Left ventricle myocardium inferior (tissue), 1 donor: Measurements from ENCODE around the gene ZNF557. TPM values are rescaled to one million over a fixed set of nuclear protein-coding genes. Genes with fewer than 3 reads are reported as not detected.

Source experiments
- DNase-seq: peaks from one replicate; pipeline ENCODE4 v3.0.0-alpha.2; 2020
- H3K27ac ChIP-seq: fragments of 200-600 bp; replicated peaks from 2 replicates; pipeline ENCODE4 v1.8.0; 2021
- H3K27me3 ChIP-seq: fragments of 200-600 bp; 2 replicates; pipeline ENCODE4 v1.8.0; 2021; ENCODE audit warnings: low read depth
- H3K36me3 ChIP-seq: fragments of 200-600 bp; 2 replicates; pipeline ENCODE4 v1.8.0; 2021
- H3K4me1 ChIP-seq: fragments of 200-600 bp; 2 replicates; pipeline ENCODE4 v1.8.0; 2021
- H3K4me3 ChIP-seq: fragments of 200-600 bp; 2 replicates; pipeline ENCODE4 v1.8.0; 2021; ENCODE audit warnings: mild to moderate bottlenecking, moderate library complexity
- H3K9me3 ChIP-seq: fragments of 200-600 bp; replicated peaks from 2 replicates; pipeline ENCODE4 v1.8.0; 2021
- intact Hi-C: fragments of 100-400 bp; cut with micrococcal nuclease; formaldehyde crosslinking; loops from one replicate; pipeline ENCODE4 v1.11.0; 2022
- total RNA-seq: library from RNA; stranded (reverse); fragmentation: NEBNext Ultra II Directional; extraction: Animal tissue kit (Norgen Biotek cat#: 25700); gene quantifications from one replicate; pipeline ENCODE4 v1.2.1, GENCODE V29; 2021
- TF ChIP-seq, protein P1 (sequence below): fragments of 200-600 bp; IDR thresholded peaks from 2 replicates; pipeline ENCODE4 v1.8.0; 2021; ENCODE audit warnings: antibody characterized with exemption, mild to moderate bottlenecking, borderline replicate concordance
- donor health status: DM: no; HTN: yes; CAD: no; lungs with severe emphysema.

The ZNF557 gene
- total RNA-seq, 1 donor from 2014 or later: 3.5 TPM

DNA sequence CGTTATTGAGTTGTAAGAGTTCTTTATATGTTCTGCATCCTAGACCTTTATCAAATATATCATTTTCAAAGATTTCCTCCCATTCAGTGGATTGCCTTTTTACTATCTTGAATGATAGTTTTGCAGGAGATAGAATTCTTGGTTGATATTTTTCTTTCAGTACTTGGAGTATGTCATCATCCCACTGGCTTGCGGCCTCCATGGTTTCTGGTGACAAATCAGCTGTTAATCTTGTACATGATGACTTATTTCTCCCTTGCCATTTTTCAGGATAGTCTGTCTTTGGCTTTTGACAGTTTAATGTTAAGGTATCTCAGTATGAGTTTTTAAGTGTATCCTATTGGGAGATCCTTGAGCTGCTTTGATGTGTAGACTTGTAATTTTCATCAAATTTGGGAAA is 8.5 kb downstream of the ZNF557 start:
- Histone ChIP-seq H3K36me3 (peaks cover 99% of the 10 kb centered on the region), H3K27me3 (no peaks in the 10 kb centered on the region), H3K27ac (no peak overlapping the region), H3K4me1 (no peaks in the 10 kb centered on the region), H3K4me3 (no peak overlapping the region), H3K9me3 (peaks cover 80% of the 10 kb centered on the region)
- intact Hi-C loops: no loop called here
- no peak for DNase-seq
- TF ChIP-seq, protein P1, sequence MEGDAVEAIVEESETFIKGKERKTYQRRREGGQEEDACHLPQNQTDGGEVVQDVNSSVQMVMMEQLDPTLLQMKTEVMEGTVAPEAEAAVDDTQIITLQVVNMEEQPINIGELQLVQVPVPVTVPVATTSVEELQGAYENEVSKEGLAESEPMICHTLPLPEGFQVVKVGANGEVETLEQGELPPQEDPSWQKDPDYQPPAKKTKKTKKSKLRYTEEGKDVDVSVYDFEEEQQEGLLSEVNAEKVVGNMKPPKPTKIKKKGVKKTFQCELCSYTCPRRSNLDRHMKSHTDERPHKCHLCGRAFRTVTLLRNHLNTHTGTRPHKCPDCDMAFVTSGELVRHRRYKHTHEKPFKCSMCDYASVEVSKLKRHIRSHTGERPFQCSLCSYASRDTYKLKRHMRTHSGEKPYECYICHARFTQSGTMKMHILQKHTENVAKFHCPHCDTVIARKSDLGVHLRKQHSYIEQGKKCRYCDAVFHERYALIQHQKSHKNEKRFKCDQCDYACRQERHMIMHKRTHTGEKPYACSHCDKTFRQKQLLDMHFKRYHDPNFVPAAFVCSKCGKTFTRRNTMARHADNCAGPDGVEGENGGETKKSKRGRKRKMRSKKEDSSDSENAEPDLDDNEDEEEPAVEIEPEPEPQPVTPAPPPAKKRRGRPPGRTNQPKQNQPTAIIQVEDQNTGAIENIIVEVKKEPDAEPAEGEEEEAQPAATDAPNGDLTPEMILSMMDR: no peak

DNA sequence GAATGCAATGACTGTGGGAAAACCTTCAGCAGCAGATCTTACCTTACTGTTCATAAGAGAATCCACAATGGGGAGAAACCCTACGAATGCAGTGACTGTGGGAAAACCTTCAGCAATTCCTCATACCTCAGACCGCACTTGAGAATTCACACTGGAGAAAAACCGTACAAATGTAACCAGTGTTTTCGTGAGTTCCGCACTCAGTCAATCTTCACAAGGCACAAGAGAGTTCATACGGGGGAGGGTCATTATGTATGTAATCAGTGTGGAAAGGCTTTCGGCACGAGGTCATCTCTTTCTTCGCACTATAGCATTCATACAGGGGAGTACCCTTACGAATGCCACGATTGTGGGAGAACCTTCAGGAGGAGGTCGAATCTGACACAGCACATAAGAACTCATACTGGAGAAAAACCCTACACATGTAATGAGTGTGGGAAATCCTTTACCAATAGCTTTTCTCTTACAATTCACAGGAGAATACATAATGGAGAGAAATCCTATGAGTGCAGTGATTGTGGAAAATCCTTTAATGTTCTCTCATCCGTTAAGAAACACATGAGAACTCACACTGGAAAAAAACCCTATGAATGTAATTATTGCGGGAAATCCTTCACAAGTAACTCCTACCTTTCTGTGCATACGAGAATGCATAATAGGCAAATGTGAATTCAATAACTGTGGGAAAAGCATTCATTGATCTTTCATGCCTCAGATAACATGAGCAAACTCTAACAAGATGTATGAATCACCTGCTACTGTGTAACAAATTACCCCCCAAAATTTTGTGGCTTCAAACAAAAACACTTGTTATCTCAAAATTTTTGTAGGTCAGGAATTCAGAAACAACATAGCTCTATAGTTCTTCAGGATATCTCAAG is 13.8 kb downstream of the ZNF557 start:
- TF ChIP-seq, protein P1: no peak
- no peak for DNase-seq
- Histone ChIP-seq H3K4me1 (no peaks in the 10 kb centered on the region), H3K27me3 (no peaks in the 10 kb centered on the region), H3K9me3 (peaks cover 100% of the 10 kb centered on the region), H3K4me3 (no peak overlapping the region), H3K36me3 (peaks cover 93% of the 10 kb centered on the region), H3K27ac (no peak overlapping the region)
- intact Hi-C loops: no loop called here

DNA sequence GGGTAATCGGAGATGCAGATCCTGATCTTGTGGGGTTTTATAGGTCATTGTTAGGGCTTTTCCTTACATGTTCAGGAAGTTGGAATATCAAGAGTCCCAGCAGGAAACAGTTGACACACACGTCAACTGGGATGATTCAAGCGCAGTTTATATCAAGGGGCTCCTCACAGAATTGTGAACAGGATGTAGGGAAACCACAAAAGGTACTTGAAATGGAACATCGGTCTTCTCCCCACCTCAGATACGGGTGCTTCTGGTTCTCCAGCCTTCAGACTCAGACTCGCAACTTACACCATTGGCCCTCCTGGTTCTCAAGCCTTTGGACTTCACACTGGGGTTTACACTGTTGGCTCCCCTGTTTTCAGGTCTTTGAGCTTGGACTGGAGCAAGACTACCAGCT is 19.5 kb downstream of the ZNF557 start:
- H3K9me3 ChIP-seq: peaks cover 100% of the 10 kb centered on the region
- intact Hi-C loops: no loop called here
- no peaks in the 10 kb centered on the region for H3K4me1 ChIP-seq
- H3K27me3 ChIP-seq: no peaks in the 10 kb centered on the region
- TF ChIP-seq, protein P1: no peak
- no peak overlapping the region for H3K27ac ChIP-seq
- H3K4me3 ChIP-seq: no peak overlapping the region
- H3K36me3 ChIP-seq: peaks cover 77% of the 10 kb centered on the region
- DNase-seq: no peak

DNA sequence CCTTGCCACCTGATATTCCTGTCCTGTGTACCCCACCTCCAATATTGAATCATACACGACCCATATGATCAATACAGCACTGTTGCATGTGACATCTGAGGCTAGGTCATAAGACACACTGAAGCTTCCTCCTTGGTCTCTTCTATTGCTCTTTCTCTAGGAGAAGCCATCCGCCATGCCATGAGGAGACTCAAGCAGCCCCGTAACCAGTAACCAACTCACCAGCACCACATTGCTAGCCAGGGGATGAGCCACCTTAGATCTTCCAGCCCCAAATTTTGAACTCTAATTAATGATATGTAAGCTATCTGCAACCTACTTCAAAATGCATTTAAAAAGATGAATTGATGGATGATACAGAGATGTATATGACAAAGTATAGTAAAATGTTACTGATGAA is 28.6 kb downstream of the ZNF557 start:
- TF ChIP-seq, protein P1: no peak
- no peak for DNase-seq
- H3K27me3 ChIP-seq: no peaks in the 10 kb centered on the region
- peaks cover 48% of the 10 kb centered on the region for H3K9me3 ChIP-seq
- H3K4me1 ChIP-seq: peaks cover 20% of the 10 kb centered on the region
- peak overlapping the region; percentile 91 for H3K27ac ChIP-seq
- intact Hi-C loops: no loop called here
- peaks cover 13% of the 10 kb centered on the region for H3K36me3 ChIP-seq
- H3K4me3 ChIP-seq: peak overlapping the region; percentile 69

DNA sequence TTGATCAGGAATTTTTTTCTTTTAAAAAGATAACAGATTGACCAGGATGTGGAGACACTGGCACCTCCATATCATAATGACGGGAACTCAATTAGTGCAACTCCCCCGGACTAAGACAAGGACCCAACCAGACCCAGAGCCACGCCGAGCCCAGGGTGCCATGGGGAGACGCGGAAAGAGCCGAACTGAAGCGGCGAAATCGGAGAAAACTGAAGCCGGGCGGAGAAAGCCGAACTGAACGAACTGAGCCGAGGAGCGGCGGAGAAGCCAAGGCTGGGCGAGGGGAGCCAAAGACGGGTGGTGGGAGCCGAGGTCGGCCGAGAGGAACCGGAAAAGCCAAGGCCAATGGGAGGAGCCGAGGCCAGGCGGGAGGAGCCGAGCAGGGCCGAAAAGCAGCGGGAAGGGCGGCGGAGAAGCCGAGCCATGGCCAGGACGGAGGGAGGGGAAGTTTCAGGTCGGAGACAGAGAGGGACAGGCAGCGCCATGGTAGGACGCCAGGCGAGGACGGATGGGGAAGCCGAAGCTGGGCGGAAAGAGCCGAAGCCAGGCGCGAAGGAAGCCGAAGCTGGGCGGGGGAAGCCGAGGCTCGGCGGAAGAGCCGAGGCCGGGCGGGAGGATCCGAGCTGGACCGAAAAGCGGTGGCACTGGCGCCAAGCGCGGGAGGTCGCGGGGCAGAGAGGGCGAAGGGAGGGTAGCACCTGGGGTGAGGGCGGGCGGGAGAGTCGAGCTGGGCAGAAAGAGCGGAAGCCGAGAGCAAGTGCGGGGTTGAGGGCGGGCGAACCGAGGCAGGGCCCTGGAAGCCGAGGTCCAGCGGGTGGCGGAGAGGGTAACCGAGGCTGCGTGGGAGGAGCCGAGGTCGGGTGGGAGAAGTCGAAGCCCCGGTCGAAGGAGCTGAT is 29.4 kb downstream of the ZNF557 start:
- peak; percentile 90 for DNase-seq
- Histone ChIP-seq H3K27me3 (no peaks in the 10 kb centered on the region), H3K4me1 (peaks cover 20% of the 10 kb centered on the region), H3K36me3 (peaks cover 13% of the 10 kb centered on the region), H3K4me3 (peak overlapping the region; percentile 69), H3K27ac (peak overlapping the region; percentile 91), H3K9me3 (peaks cover 39% of the 10 kb centered on the region)
- intact Hi-C loops: no loop called here
- TF ChIP-seq, protein P1: no peak
